GM03348 (cell line): ENCODE measurements around the gene AFMID.
A peak's percentile ranks its signal among the peaks of the same experiment; 100 is the strongest.
"Not testable (repeated sequence)": the region's sequence is repeated elsewhere in the genome, so short reads cannot be mapped to it uniquely, and the experiment has no call there.

Experiments used
- DNase-seq: peaks from one replicate; pipeline ENCODE4 v3.0.0; 2012; ENCODE audit warnings: low spot score

The AFMID gene

DNA sequence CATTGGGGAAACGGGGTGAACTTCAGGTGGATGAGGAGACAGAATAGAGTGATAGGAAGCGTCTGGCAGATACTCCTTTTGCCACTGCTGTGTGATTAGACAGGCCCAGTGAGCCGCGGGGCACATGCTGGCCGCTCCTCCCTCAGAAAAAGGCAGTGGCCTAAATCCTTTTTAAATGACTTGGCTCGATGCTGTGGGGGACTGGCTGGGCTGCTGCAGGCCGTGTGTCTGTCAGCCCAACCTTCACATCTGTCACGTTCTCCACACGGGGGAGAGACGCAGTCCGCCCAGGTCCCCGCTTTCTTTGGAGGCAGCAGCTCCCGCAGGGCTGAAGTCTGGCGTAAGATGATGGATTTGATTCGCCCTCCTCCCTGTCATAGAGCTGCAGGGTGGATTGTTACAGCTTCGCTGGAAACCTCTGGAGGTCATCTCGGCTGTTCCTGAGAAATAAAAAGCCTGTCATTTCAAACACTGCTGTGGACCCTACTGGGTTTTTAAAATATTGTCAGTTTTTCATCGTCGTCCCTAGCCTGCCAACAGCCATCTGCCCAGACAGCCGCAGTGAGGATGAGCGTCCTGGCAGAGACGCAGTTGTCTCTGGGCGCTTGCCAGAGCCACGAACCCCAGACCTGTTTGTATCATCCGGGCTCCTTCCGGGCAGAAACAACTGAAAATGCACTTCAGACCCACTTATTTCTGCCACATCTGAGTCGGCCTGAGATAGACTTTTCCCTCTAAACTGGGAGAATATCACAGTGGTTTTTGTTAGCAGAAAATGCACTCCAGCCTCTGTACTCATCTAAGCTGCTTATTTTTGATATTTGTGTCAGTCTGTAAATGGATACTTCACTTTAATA is 37.3 kb downstream of the AFMID start:
- no peak for DNase-seq

GRCh38 chr17:78225088-78225865 is 38.1 kb downstream of the AFMID start:
- no peak for DNase-seq

DNA sequence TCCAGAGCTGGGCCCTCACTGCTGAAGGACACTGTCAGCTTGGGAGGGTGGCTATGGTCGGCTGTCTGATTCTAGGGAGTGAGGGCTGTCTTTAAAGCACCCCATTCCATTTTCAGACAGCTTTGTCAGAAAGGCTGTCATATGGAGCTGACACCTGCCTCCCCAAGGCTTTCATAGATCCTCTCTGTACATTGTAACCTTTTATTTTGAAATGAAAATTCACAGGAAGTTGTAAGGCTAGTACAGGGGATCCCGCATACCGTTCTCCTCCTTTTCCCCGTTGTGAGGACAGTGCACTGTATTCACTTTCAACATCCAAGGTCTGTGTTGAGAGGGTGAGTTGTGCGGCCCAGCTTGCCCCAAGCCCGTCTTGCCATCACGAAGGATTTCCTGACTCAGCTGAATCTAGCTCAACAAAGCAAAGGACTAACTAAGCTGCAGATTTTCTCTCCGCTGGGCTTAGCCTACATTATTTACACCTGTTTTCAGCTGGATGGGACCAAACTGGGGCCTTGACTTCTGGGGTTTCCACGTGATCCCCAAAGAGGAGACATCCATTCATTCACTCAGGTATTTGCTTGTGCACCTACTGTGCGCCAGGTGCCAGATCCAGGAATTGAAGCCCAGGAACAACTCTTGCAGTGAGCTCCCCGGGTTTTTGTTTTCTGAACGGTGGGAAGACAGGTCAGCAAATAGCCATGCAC is 39.0 kb downstream of the AFMID start:
- DNase-seq, result no peak

DNA sequence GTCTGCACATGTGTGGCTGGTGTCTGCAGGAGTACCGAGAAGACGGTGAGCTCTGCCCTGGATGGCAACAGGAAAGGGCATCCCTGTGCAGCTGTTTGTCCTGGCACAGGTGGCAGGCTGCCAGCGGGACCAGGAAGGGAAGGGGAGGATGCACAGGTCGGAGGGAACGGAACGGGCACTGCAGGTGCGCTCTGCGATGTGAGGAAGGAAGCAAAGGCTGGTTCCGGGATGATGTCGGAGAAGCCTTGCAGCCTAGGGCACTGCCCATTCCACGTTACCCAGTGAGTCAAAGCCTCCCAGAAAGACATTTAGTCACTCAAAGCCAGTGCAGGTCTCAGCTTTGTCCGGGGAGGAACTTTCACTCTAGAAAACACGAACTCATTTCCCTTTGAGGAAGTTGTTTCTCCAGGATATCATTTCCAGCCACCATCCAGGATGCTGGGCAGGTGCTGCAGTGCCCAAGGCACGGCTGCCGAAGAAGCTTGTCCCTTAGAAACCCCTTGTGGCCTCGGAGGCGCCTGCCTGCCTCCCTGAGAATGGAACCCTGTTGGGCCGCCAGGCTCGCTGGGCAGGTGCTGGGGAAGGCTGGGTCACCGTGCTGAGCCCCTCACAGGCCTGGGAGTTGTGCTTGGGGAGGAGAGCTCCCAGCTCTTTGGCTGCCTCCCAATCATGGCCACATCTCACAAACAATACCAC is 39.7 kb downstream of the AFMID start:
- no peak for DNase-seq

DNA sequence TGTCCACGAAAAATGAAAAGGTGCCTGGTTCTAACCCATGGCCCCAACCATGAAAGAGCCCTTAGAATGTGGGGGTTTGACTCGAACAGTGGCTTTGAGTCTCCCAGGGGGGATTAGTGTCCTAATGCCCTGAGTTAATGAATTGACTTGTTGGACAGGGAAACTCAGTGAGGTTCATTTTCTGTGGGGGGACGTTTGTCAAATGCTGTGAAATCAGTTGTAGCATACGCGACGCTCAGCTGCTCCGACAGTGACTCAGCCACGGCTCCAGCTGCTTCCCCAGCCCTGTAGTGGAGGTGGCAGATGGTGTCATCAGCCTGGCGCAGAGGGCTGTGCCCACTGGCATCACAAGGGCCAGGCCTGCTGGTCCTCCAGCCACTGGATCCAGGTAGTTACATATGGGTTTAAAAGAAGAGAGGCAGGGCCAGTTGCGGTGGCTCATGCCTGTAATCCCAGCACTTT is 40.3 kb downstream of the AFMID start:
- DNase-seq, result no peak

GRCh38 chr17:78228176-78228575 is 41.0 kb downstream of the AFMID start:
- no peak for DNase-seq

DNA sequence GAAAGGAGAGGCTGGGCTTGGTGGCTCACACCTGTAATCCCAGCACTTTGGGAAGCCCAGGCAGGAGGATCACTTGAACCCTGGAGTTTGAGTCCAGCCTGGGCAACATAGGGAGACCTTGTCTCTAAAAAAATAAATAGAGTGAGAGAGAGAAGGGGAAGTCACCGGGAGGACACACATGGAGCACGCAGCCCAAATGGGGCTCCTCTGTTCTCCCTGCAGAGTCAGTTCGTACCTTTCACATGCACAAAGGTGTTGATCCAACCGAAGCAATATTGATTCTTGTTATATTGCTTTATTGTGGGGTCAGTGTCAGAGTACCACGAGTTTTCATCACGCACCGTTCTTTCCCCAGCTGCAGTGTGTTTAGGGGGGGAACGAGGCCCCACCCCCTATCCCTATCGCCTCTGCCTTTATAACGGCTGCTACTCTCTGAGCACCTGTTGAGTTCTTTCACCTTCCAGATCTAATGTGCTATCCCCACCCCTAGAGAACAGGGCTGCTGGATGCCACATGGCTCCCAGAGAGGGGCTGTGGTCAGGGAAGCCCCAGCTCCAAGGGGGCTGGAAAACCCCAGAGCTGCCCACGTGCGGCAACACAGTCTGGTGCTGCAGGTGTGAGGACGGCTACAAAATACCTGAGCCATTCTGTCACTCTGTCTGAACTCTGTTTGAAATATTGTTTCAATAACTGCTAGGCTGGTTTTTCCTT is 43.2 kb downstream of the AFMID start:
- DNase-seq, result no peak

DNA sequence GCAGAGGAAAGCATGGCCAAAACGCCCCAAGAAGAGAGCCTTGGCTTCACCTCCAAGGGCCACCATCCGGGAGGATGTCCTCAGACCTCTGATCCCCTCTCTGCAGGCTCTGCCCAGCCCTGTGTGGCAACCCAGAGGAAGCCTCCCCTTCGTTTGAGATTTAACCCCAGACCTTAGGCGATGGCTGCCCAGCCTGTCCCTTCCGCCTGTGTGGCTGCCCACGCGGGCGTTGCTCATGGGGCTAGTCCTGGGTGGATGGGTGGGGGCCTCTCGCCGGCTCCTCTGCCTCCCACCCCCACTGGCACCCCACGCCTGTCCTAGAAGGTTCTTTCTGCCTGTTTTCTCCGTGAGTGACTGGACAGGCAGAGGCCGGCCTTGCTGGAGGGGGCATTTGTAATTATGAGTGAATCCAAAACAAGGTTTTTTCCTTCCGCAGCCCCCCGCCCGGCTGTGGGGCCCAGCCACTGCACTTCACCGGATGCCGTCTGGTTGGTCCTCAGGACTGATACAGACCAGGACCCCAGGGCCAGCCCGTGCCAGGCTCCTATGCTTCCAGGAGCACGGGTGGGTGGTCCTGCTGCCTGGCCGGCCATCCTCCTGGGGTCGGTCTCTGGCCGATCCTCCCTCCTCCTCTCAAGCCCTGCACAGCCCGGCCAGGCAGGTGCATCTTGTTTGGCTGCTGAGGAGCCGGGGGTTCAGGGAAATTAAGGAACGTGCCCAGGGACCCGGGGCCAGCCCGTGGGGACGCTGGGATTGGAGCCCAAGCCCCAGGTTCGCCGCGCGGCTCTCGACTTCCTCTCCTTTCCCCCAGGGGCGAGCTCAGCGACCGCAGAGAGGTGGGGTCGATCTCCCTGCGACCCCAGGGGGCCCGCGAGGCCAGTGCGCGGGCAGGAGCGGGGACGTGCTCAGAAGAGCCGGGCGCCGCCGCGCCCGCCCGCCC is 44.1 kb downstream of the AFMID start, which contains the start of gene TMEM235:
TSS of gene TMEM235 (plus strand) at position 636 of the 940 bp plus-strand sequence. CDS start 393 bp downstream, outside the sequence.
- no peak for DNase-seq

DNA sequence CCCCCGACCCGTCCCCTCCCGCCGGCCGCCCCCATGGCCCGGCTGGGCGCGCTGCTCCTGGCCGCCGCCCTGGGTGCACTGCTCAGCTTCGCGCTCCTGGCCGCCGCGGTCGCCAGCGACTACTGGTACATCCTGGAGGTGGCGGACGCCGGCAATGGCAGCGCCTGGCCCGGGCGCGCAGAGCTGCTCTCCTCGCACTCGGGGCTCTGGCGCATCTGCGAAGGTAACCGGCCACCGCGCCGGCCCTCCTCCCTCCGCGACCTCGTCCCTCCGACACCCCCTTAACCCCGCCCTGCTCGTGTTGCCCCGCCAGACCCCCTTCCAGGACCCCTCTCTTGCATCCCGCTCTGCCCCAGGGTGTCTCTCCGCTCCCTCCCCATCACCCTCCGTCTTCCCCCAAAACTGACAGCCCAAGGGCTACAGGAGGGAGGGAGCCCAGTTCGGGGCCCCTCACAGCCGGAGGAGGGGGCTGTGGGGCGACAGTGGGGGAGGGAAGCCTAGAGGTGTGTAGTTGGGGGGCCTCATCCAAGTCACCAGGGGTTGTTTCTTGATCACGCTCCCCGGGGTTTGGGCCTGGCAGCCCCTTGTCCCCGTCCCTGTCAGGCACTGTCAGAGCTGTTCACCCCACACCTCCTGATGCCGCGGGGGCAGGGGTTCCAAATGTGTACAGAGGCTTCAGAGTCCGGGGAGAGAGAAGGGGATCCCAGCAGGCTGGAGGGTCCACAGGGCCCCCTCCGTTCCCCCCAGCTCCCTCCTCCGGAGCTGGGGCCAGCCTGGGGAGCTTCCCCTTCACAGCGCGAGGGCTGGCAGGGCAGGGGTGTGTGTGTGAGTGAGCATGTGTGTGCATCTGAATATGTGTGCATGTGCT is 45.1 kb downstream of the AFMID start:
- peak; percentile 44 for DNase-seq

- no peak for DNase-seq
Measured at GRCh38 chr17:78232859-78233173, 45.7 kb downstream of the AFMID start.

- no peak for DNase-seq
Measured at GRCh38 chr17:78233678-78234077, 46.5 kb downstream of the AFMID start.

DNA sequence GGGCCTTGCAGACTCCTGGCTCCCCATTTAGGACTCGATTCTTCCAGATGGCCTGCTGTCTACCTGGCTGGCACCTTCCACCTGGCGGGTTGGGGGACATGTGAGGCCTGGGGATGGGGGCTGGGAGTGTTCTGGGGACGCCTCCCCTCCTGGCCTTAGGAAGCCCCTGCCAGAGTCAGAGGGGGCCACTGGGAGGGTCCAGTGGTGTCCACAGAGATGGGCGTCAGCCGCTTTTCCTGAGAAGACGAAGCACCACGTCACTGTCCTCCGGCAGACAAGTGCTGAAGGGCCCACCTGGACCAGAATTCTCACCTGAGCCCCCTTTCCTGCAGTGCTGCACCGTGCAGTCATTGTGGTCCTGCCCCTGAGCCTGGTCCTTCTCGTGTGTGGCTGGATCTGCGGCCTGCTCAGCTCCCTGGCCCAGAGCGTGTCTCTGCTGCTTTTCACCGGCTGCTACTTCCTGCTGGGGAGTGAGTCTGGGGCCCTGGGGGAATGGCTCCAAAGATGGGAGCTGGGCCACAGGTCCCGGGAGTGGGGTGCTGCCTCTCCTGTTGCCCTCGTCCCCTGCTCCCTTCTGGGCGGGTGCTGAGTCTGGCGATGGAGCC is 47.2 kb downstream of the AFMID start:
- no peak for DNase-seq

- not testable (repeated sequence) for DNase-seq
Measured at GRCh38 chr17:78235022-78235421, 47.9 kb downstream of the AFMID start.

- no peak for DNase-seq
Measured at GRCh38 chr17:78235885-78236284, 48.7 kb downstream of the AFMID start.

DNA sequence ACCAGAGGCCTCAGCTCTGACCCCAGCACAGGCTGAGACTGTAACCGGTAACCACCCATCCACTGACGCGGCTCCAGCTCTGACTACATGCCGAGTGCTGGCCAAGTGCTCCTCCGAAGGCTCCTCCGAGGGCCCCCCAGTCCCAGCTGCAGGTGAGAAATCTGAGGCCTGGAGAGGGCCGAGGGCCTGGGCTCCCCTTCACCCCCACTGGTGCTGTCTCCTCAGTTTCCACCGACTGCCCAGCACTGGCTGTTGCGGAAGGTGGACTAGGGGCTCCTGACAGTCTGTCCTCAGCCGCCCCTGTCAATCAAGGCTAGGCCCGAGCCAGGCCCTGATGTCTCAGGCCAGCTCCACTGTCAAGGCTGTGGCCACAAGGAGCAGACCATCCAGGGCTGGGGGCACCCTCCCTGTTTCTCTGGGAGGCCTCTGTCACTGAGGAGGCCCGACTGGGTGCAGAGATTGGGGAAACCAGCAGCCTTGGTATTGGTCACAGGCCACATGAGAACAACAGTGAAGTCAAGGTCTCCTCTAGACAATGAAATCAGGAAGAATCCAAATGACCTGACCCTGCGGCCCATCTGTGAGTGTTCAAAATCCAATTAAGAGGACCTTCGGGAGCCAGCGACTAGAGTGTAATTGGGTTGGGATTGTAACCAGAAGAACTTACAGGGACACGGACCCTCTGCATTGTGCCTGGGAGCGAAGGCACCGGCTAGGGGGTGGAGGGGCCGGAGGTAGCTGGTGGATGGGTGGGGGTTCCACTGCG is 49.4 kb downstream of the AFMID start:
- no peak for DNase-seq

- no peak for DNase-seq
Measured at GRCh38 chr17:78237401-78238012, 50.3 kb downstream of the AFMID start.

DNA sequence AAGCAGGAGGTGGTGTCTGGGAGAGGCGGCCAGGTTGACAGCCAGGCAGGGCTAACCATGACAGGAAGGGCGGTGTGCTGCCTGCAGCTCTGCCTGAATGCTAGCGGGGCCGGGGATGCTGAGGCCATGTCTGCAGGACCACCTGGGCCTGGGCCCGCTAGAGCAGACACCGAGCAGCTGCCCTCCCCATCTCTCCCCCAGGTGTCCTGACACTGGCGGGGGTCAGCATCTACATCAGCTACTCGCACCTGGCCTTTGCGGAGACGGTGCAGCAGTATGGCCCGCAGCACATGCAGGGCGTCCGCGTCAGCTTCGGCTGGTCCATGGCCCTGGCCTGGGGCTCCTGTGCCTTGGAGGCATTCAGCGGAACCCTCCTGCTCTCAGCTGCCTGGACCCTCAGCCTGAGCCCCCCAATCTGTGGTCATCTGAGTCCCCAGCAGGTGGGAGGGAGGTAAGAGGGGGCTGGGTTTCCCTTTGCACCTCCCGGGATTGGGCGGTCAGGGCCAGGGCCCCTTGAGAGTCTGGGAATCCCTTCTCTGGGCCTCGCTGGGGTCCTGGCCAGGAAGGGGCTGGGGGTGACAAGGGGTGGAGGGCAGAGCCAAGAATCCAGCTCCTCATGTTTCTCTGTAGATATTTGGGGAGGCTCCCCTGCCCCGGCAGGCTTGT is 51.8 kb downstream of the AFMID start:
- no peak for DNase-seq
